Measurements from ENCODE around the gene ERN1.
"Not testable (repeated sequence)": the region's sequence is repeated elsewhere in the genome, so short reads cannot be mapped to it uniquely, and the experiment has no call there.

The ERN1 gene

GRCh38 chr17:64129765-64130558 lies at the start of gene ERN1:
TSS of gene ERN1 (minus strand) at chr17:64130144. CDS start at chr17:64130029, 115 bp downstream.
- DNase-seq (ENCODE audit: low read depth in 2 of 2): peak; percentile 84 to 92

- not testable (repeated sequence) for DNase-seq (ENCODE audit: low read depth in 2 of 2)
These were observed 49.1 kb upstream of the ERN1 start for GRCh38 chr17:64179024-64179423.

GRCh38 chr17:64178011-64178825 lies 48.3 kb upstream of the ERN1 start:
- no peak for DNase-seq (ENCODE audit: low read depth in 2 of 2)

- DNase-seq (ENCODE audit: low read depth in 2 of 2): no peak
These were observed 47.5 kb upstream of the ERN1 start for GRCh38 chr17:64177311-64178010.

- DNase-seq (ENCODE audit: low read depth in 2 of 2): no peak
These were observed 46.6 kb upstream of the ERN1 start for GRCh38 chr17:64176556-64176955.

GRCh38 chr17:64174686-64175456 lies 44.9 kb upstream of the ERN1 start:
- no peak for DNase-seq (ENCODE audit: low read depth in 2 of 2)

GRCh38 chr17:64173646-64174045 lies 43.7 kb upstream of the ERN1 start:
- no peak for DNase-seq (ENCODE audit: low read depth in 2 of 2)

GRCh38 chr17:64172510-64172909 lies 42.6 kb upstream of the ERN1 start:
- DNase-seq (ENCODE audit: low read depth in 2 of 2): no peak

GRCh38 chr17:64171041-64171440 lies 41.1 kb upstream of the ERN1 start:
- no peak for DNase-seq (ENCODE audit: low read depth in 2 of 2)

GRCh38 chr17:64170286-64170685 lies 40.3 kb upstream of the ERN1 start:
- DNase-seq (ENCODE audit: low read depth in 2 of 2): no peak

- not testable (repeated sequence) for DNase-seq (ENCODE audit: low read depth in 2 of 2)
These were observed 37.7 kb upstream of the ERN1 start for GRCh38 chr17:64167666-64168065.

- DNase-seq (ENCODE audit: low read depth in 2 of 2): no peak
These were observed 36.9 kb upstream of the ERN1 start for GRCh38 chr17:64166876-64167275.

- DNase-seq (ENCODE audit: low read depth in 2 of 2): no peak
These were observed 35.4 kb upstream of the ERN1 start for GRCh38 chr17:64165347-64165746.

- no peak for DNase-seq (ENCODE audit: low read depth in 2 of 2)
These were observed 34.8 kb upstream of the ERN1 start for GRCh38 chr17:64164596-64165285.

- no peak for DNase-seq (ENCODE audit: low read depth in 2 of 2)
These were observed 33.5 kb upstream of the ERN1 start for GRCh38 chr17:64163468-64163867.

- DNase-seq (ENCODE audit: low read depth in 2 of 2): no peak
These were observed 32.6 kb upstream of the ERN1 start for GRCh38 chr17:64162554-64162953.

- DNase-seq (ENCODE audit: low read depth in 2 of 2): no peak
These were observed 31.6 kb upstream of the ERN1 start for GRCh38 chr17:64161380-64162176.

GRCh38 chr17:64160378-64160777 lies 30.4 kb upstream of the ERN1 start:
- DNase-seq (ENCODE audit: low read depth in 2 of 2): no peak

- DNase-seq (ENCODE audit: low read depth in 2 of 2): no peak
These were observed 29.1 kb upstream of the ERN1 start for GRCh38 chr17:64158831-64159590.
